Karpas-422 (cell line): ENCODE measurements around the gene KANSL1. TPM values are rescaled to one million over a fixed set of nuclear protein-coding genes. Genes with fewer than 3 reads are reported as not detected.
A peak's percentile ranks its signal among the peaks of the same experiment; 100 is the strongest.

Experiments used
- DNase-seq: peaks from one replicate; pipeline ENCODE4 v3.0.0-alpha.2; 2015
- H2AFZ ChIP-seq: fragments of 200-600 bp; sonication (generic); 2 replicates; pipeline ENCODE4 v1.6.1; 2014; ENCODE audit warnings: antibody characterized with exemption, low read length, mixed read lengths
- H3K27ac ChIP-seq: fragments of 200-600 bp; sonication (generic); 2 replicates; pipeline ENCODE4 v1.5.1; 2014; ENCODE audit warnings: mild to moderate bottlenecking, low read length, moderate library complexity
- H3K27me3 ChIP-seq: fragments of 200-600 bp; sonication (generic); 2 replicates; pipeline ENCODE4 v1.6.1; 2014; ENCODE audit warnings: low read length, mixed read lengths
- H3K36me3 ChIP-seq: fragments of 200-600 bp; sonication (generic); 2 replicates; pipeline ENCODE4 v1.6.1; 2014; ENCODE audit warnings: low read length, mixed read lengths; ENCODE audit not compliant: insufficient read depth
- H3K4me1 ChIP-seq: fragments of 200-600 bp; sonication (generic); 2 replicates; pipeline ENCODE4 v1.6.1; 2014; ENCODE audit warnings: mild to moderate bottlenecking, low read length, mixed read lengths
- H3K4me2 ChIP-seq: fragments of 200-600 bp; sonication (generic); 2 replicates; pipeline ENCODE4 v1.6.1; 2014; ENCODE audit warnings: low read length, low read depth, mild to moderate bottlenecking; ENCODE audit not compliant: poor library complexity, severe bottlenecking
- H3K4me3 ChIP-seq: fragments of 200-600 bp; sonication (generic); 2 replicates; pipeline ENCODE4 v1.5.1; 2014; ENCODE audit warnings: mild to moderate bottlenecking, antibody characterized with exemption, low read length, mixed read lengths
- H3K79me2 ChIP-seq: fragments of 200-600 bp; sonication (generic); 2 replicates; pipeline ENCODE4 v1.6.1; 2014; ENCODE audit warnings: mild to moderate bottlenecking, low read length, mixed read lengths
- H3K9ac ChIP-seq: fragments of 200-600 bp; sonication (generic); 2 replicates; pipeline ENCODE4 v1.6.0; 2014; ENCODE audit warnings: low read length
- H3K9me2 ChIP-seq: fragments of 200-600 bp; sonication (generic), shearing (Covaris generic); replicated peaks from 2 replicates; pipeline ENCODE4 v1.6.0; 2014; ENCODE audit warnings: mild to moderate bottlenecking, low read length, moderate library complexity; ENCODE audit not compliant: insufficient read depth
- H3K9me3 ChIP-seq: fragments of 300-700, 200-600 bp; sonication (generic); 2 replicates; pipeline ENCODE4 v1.6.1; 2014; ENCODE audit warnings: low read length, mixed read lengths
- H4K20me1 ChIP-seq: fragments of 200-600 bp; sonication (generic); 2 replicates; pipeline ENCODE4 v1.6.1; 2014; ENCODE audit warnings: mild to moderate bottlenecking, antibody characterized with exemption, low read length, low read depth; ENCODE audit not compliant: insufficient read depth
- total RNA-seq: library from RNA; depleted of rRNA; stranded (reverse); fragments of >200 nt; shearing (Covaris generic); gene quantifications from 2 replicates; pipeline ENCODE4 v1.2.3, GENCODE V29; 2014; ENCODE audit warnings: low replicate concordance

Gene KANSL1
- total RNA-seq, 1 experiment from 2014 or later, result 127 TPM

DNA sequence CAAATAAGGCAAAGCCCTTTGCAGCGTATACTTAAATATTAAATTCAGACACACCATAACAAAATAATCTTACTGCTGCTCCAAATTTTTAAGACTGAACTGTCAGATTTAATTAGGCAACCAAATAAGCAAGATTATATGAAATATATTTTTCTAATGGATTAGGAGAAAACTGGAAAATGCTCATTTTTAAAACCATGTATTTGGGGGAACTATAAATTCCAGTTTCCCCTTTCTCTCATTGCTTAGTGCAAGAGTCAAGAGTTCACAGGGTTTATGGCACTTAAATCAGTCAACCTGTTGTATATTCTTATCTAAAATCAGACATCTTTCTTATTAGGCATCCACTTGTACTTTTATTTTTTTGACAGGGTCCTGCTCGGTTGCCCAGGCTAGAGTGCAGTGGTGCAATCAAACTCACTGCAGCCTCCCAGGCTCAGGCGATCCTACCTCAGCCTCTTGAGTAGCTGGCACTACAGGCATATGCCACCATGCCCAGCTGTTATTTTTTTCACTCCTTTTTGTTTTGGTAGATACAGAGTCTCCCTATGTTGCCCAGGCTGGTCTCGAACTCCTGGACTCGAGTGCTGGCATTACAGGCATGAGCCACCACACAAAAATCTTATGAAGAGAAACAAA lies 2.1 kb upstream of the KANSL1 start:
- Histone ChIP-seq H3K27me3 (no peaks in the 10 kb centered on the region), H3K9ac (peak overlapping the region; percentile 88), H3K4me1 (peaks cover 35% of the 10 kb centered on the region), H3K4me2 (peak overlapping the region; percentile 83), H3K9me3 (no peaks in the 10 kb centered on the region), H3K36me3 (no peaks in the 10 kb centered on the region), H2AFZ (no peak overlapping the region), H3K27ac (peak overlapping the region; percentile 75), H4K20me1 (peaks cover 16% of the 10 kb centered on the region), H3K9me2 (no peaks in the 10 kb centered on the region), H3K79me2 (peaks cover 86% of the 10 kb centered on the region), H3K4me3 (no peak overlapping the region)
- DNase-seq, result no peak

DNA sequence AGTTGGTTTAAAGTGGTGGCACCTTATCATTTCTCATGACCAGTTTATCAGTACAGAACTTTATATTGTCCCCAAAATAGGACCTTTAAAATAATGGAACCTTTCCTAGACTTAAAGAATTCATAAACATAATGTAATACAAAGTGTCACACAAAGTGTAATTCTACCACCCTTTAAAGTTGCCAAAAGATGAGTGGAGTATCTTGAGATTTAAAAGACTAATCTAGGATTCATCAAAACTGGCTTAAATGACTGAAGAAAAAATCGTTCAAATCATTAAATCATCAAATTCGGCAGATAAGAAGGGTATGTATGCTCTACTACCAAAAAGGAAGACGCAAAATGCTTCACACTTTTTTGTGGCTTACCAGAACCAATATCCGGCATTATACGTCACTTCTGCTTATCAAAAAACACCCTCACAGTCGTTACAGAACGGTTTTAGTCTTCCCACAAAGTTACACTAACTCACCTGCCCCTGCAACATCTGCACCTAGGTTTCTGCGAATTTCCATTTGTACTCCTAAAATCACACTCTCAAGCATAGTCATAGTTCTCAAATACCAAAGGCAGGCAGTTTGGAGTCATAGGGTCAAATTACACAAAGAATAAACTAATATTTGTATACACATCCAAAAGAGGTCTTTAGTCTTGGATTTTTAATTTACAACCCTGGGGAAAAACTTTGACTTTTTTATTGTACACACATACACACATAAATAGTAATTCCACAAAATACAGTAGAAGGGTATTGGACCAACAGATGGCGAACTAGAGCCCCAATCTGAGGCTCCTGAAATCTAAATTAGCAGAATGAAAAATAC lies 1.4 kb upstream of the KANSL1 start:
- Histone ChIP-seq H3K27me3 (no peaks in the 10 kb centered on the region), H3K4me1 (peaks cover 42% of the 10 kb centered on the region), H2AFZ (peak overlapping the region; percentile 19)

DNA sequence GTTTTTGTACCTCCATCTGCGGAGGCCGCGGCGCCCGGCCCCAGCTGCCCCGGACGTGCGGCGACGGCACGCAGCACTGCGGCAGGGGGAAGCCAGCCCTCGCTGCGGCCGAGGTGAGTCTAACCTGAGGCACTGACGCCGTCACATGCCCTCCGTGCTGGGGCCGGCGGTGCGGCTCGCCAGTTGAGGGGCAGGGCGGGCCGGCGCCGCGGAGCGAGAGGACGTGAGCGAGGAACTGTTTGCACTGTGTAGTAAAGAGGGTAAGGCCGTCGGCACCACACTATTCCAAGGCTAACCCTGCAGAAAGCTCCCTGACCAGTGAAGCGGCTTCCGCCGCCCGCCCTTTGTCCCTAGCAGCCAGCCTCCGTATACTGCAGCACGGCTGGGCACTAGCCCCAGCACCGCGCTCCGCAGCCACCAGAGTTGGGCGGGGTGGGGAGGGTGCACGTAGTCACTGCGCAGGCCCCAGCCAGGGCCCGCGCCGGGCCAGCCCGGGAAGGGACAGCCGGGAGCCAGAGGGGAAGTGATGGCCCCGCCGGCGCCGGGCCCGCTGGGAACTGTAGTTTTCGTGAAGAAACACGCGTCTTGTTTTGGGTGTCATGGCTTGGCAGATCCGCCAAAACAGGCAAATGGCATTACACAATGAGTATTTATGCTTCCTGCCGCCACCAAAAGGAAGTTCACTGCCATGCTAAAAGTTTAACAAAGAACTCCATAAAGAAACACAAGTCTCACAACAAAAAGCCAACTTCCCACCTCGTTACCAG lies 580 bp upstream of the KANSL1 start:
- peak overlapping the region; percentile 68 for H2AFZ ChIP-seq
- peak overlapping the region; percentile 85 for H3K4me3 ChIP-seq
- H3K4me1 ChIP-seq, result peaks cover 49% of the 10 kb centered on the region

More for the DNA sequence above, 1.4 kb upstream of the KANSL1 start:
- no peaks in the 10 kb centered on the region for H3K9me3 ChIP-seq
- peak overlapping the region; percentile 83 for H3K4me2 ChIP-seq
- H4K20me1 ChIP-seq, result peaks cover 23% of the 10 kb centered on the region
- H3K27ac ChIP-seq, result peak overlapping the region; percentile 75
- H3K4me3 ChIP-seq, result peak overlapping the region; percentile 85
- peak overlapping the region; percentile 88 for H3K9ac ChIP-seq
- H3K79me2 ChIP-seq, result peaks cover 86% of the 10 kb centered on the region
- peak; percentile 90 for DNase-seq
- no peaks in the 10 kb centered on the region for H3K9me2 ChIP-seq
- H3K36me3 ChIP-seq, result no peaks in the 10 kb centered on the region

DNA sequence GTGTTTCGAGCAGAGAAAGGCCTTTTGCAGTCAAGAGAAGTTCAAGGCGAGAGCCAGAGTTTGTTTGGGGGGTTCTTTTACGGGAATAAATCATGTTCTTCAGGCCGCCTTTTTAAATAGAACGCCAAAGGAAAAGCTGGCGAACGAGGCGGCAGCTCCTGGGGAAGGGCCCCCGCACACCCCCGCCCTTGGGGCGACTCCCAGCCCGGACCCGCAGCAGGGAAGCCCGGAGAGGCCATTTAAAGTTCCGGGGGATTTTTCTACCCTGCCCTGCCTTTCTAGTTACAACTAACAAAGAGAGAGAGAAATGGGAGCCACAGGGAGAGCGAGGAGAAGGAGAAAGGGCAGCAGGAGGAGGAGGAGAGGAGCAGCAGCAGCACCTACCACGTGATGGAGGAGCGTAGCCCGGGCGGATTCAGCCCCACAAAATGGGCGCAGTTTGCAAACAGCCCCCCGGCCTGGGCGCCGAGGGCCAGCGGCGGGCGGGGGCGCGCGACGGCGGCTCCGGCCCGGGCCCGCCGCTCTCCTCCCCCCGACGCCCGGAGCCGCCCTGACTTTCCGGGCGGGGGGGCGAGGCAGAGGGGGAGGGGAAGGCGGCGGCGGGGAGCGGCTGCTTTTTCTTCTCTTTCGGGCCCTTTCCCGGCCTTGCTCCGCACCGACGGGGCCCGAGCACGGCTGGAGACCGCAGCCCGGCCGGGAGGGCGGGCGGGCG lies 634 bp downstream of the KANSL1 start:
- DNase-seq, result peak; percentile 92

More for the DNA sequence above, 580 bp upstream of the KANSL1 start:
- H3K4me2 ChIP-seq, result peak overlapping the region; percentile 83
- H3K9me2 ChIP-seq, result no peaks in the 10 kb centered on the region
- H3K27me3 ChIP-seq, result no peaks in the 10 kb centered on the region
- H3K9ac ChIP-seq, result peak overlapping the region; percentile 88
- H3K27ac ChIP-seq, result peak overlapping the region; percentile 75
- H3K36me3 ChIP-seq, result no peaks in the 10 kb centered on the region
- H3K79me2 ChIP-seq, result peaks cover 86% of the 10 kb centered on the region
- no peaks in the 10 kb centered on the region for H3K9me3 ChIP-seq
- peaks cover 31% of the 10 kb centered on the region for H4K20me1 ChIP-seq
- peak; percentile 100 for DNase-seq

DNA sequence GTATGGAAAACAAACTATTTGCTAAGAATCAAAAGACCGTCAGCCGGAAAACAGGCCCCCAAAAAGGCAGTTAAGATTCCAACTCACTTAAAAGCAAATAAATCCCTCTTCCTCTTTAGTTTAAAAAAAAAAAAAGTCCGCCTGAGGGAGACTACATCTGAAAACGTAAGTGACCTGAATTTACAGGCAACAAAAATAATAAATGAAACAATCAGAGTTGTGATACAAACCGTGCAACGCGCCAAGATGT lies 1.1 kb downstream of the KANSL1 start:
- peak overlapping the region; percentile 89 for H3K27ac ChIP-seq
- no peak overlapping the region for H2AFZ ChIP-seq
- DNase-seq, result no peak
- H3K4me1 ChIP-seq, result peaks cover 66% of the 10 kb centered on the region
- H3K27me3 ChIP-seq, result no peaks in the 10 kb centered on the region
- H3K36me3 ChIP-seq, result peaks cover 3% of the 10 kb centered on the region; the same call in 1 of the 2 replicates
- peak overlapping the region; percentile 83 for H3K9ac ChIP-seq
- peak overlapping the region; percentile 83 for H3K4me3 ChIP-seq
- H3K9me3 ChIP-seq, result no peaks in the 10 kb centered on the region
- H3K79me2 ChIP-seq, result peaks cover 86% of the 10 kb centered on the region
- H3K9me2 ChIP-seq, result no peaks in the 10 kb centered on the region
- peak overlapping the region; percentile 86 for H3K4me2 ChIP-seq
- peaks cover 47% of the 10 kb centered on the region for H4K20me1 ChIP-seq

More for the DNA sequence above, 634 bp downstream of the KANSL1 start:
- H4K20me1 ChIP-seq, result peaks cover 42% of the 10 kb centered on the region
- no peak overlapping the region for H2AFZ ChIP-seq
- no peaks in the 10 kb centered on the region for H3K27me3 ChIP-seq
- H3K79me2 ChIP-seq, result peaks cover 86% of the 10 kb centered on the region
- H3K4me1 ChIP-seq, result peaks cover 61% of the 10 kb centered on the region
- H3K9me3 ChIP-seq, result no peaks in the 10 kb centered on the region
- H3K9me2 ChIP-seq, result no peaks in the 10 kb centered on the region
- H3K4me2 ChIP-seq, result peak overlapping the region; percentile 86
- peaks cover 3% of the 10 kb centered on the region; the same call in 1 of the 2 replicates for H3K36me3 ChIP-seq
- H3K9ac ChIP-seq, result peak overlapping the region; percentile 83
- peak overlapping the region; percentile 83 for H3K4me3 ChIP-seq
- peak overlapping the region; percentile 89 for H3K27ac ChIP-seq

DNA sequence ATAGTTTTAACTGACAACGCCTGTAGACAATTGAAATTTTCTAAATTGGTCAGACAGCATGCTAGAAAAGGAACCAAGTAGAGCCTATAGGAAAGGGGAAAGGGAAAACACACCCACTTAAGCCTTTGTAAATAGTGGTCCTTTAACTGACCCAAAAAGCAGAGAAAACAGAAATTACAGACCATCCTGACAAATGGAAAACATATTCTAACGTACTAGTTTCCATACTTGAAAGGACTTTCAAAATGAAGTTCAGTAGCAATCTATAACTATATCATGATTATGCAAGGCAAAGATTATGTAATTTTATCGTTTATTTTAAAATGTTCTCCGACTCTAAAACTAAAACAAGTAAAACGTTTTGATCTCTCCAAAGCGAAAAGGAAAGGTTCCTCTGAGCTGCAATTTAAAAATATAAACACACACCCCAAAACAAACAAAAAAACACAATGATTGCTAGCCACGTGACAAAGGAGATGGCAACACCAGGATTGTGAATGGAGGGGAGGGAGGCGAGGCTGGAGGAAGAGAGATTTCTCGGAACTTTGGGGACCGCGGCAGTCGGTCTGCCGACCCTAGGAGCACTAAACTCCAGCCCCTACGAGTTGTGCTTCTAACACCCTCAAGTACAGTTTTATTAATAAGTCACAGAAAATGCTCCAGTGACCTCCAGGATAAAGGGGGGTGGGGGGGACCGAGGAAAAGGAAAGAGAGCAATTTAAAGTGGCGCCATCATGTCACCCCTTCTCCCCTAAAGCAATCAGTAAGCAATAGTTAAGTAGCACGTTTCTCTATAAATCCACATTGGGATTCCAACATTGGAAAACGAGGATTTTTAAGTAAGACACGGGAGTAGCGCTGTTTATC lies 1.7 kb downstream of the KANSL1 start:
- H3K27me3 ChIP-seq, result no peaks in the 10 kb centered on the region
- peak overlapping the region; percentile 83 for H3K9ac ChIP-seq
- H3K4me3 ChIP-seq, result peak overlapping the region; percentile 83
- peaks cover 71% of the 10 kb centered on the region for H3K4me1 ChIP-seq
- H3K9me3 ChIP-seq, result no peaks in the 10 kb centered on the region
- H4K20me1 ChIP-seq, result peaks cover 52% of the 10 kb centered on the region
- peaks cover 86% of the 10 kb centered on the region for H3K79me2 ChIP-seq
- DNase-seq, result peak; percentile 79
- peak overlapping the region; percentile 89 for H3K27ac ChIP-seq
- H3K9me2 ChIP-seq, result no peaks in the 10 kb centered on the region
- H3K36me3 ChIP-seq, result peaks cover 3% of the 10 kb centered on the region; the same call in 1 of the 2 replicates
- H3K4me2 ChIP-seq, result peak overlapping the region; percentile 86
- H2AFZ ChIP-seq, result no peak overlapping the region

DNA sequence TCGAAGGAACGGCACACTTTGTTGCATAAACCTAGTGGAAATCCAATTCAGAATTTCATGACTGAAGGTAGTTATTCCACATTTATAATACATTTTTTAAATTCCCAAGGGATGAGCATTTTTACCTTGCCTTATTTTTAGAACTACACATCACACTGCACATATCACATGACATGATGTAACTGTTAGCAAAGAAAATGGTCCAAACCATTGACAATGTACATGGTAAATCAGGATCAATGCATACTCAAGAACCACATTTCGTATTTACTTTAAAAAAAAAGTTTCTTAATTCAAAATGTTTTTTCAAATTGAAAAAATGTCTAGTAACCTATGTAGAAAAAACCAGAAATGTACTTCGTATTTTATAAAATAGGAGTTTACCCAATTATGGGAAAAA lies 2.5 kb downstream of the KANSL1 start:
- Histone ChIP-seq H3K79me2 (peaks cover 86% of the 10 kb centered on the region), H4K20me1 (peaks cover 57% of the 10 kb centered on the region), H3K4me1 (peaks cover 71% of the 10 kb centered on the region), H3K27ac (peak overlapping the region; percentile 89), H3K4me2 (peak overlapping the region; percentile 86), H3K36me3 (peaks cover 3% of the 10 kb centered on the region; the same call in 1 of the 2 replicates), H3K9me2 (no peaks in the 10 kb centered on the region), H3K9me3 (no peaks in the 10 kb centered on the region), H3K27me3 (no peaks in the 10 kb centered on the region), H3K4me3 (peak overlapping the region; percentile 83), H2AFZ (no peak overlapping the region), H3K9ac (peak overlapping the region; percentile 83)
- peak; percentile 75 for DNase-seq
